Measurements from ENCODE around the gene HES2. TPM values are rescaled to one million over a fixed set of nuclear protein-coding genes. Genes with fewer than 3 reads are reported as not detected.

HES2 gene
- polyA plus RNA-seq, 2 of the 4 experiments (the other 2 are of a cell fraction): 0.75 to 1.8 TPM

GRCh38 chr1:6412896-6413295 lies 6.8 kb downstream of the HES2 start:
- FAIRE-seq (no peak), ATAC-seq (peak; percentile 16 to 55; a peak in 5 of 6 replicates), DNase-seq (ENCODE audit: low read depth in 1 of 2, low spot score in 1 of 2) (peak in 1 of 2 experiments; percentile 38)
- H3K4me3 ChIP-seq: no peak overlapping the region
- ChIA-PET POLR2A (no interaction called here), CTCF (interaction anchor here (0.6 to 34.5 kb wide), 9 partner anchors 8 to 168 kb away, joined by 3 to 575 read pairs (median 5); partner anchors contain the start of gene HES3)
- TF ChIP-seq USF2 (IDR thresholded peaks at IDR 0.05) (no peak), CHD4 (IDR thresholded peaks at IDR 0.05; ENCODE audit: borderline replicate concordance) (no peak), KDM5A (IDR thresholded peaks at IDR 0.05) (no peak), JUN (IDR thresholded peaks at IDR 0.05) (no peak), HOXB5 (CRISPR knock-in tag; IDR thresholded peaks at IDR 0.05) (no peak)
- TF ChIP-seq, protein P1, sequence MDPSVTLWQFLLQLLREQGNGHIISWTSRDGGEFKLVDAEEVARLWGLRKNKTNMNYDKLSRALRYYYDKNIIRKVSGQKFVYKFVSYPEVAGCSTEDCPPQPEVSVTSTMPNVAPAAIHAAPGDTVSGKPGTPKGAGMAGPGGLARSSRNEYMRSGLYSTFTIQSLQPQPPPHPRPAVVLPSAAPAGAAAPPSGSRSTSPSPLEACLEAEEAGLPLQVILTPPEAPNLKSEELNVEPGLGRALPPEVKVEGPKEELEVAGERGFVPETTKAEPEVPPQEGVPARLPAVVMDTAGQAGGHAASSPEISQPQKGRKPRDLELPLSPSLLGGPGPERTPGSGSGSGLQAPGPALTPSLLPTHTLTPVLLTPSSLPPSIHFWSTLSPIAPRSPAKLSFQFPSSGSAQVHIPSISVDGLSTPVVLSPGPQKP (IDR thresholded peaks at IDR 0.05; ENCODE audit: low read depth, low read length): no peak
- peaks cover 42% of the 10 kb centered on the region for H3K4me1 ChIP-seq
- H3K9me3 ChIP-seq: no peaks in the 10 kb centered on the region
- peak overlapping the region; percentile 37 to 60; a peak in 5 of 6 replicates for H3K27ac ChIP-seq
- 8% methylated on average over 6 of the region's 6 CpGs for WGBS (ENCODE audit: missing lambda C conversion rate)
- H3K4me2 ChIP-seq: peak overlapping the region; percentile 55

DNA sequence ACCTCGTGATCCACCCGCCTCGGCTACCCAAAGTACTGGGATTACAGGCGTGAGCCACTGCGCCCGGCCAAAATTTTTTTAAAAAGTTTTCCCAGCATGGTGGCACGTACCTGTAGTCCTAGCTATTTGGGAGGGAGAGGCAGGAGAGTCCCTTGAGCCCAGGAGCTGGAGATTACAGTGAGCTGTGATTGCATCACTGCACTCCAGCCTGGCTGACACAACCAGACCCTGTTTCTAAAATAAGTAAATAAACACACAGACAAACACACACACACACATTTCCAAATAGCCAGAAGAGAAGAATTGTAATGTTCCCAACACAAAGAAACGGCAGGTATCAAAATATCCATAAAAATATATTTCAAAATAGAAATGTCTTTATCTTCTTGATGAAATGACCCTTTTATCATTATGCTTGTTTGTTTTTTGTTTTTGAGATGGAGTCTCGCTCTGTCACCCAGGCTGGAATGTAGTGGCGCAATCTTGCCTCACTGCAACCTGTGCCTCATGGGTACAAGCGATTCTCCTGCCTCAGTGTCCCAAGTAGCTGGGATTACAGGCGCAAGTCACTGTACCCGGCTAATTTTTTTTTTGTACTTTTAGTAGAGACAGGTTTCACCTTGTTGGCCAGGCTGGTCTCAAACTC lies 9.3 kb downstream of the HES2 start:
- no peak for ATAC-seq
- Histone ChIP-seq H3K9me3 (no peaks in the 10 kb centered on the region), H3K27ac (no peak overlapping the region), H3K4me3 (no peak overlapping the region), H3K4me2 (peak overlapping the region; percentile 15; the same call in 1 of the 3 replicates), H3K4me1 (peaks cover 37% of the 10 kb centered on the region)
- CTCF ChIA-PET: interaction anchor here (0.7 to 34.5 kb wide), 7 partner anchors 9 to 236 kb away, joined by 3 to 575 read pairs (median 3); no protein-coding TSS in a partner anchor
- no peak for DNase-seq (ENCODE audit: low read depth in 1 of 2, low spot score in 1 of 2)
- 73% methylated on average over 13 of the region's 13 CpGs for WGBS (ENCODE audit: missing lambda C conversion rate)
- TF ChIP-seq CEBPB (IDR thresholded peaks at IDR 0.05) (peak; percentile 28 to 60; a peak in 3 of 4 replicates), POLR2A (IDR thresholded peaks at IDR 0.05; ENCODE audit: low read length) (no peak)
- no peak for FAIRE-seq
- POLR2A ChIA-PET: no interaction called here

GRCh38 chr1:6409733-6410132 lies 10.0 kb downstream of the HES2 start:
- Histone ChIP-seq H3K9me3 (no peaks in the 10 kb centered on the region), H3K4me1 (peaks cover 31% of the 10 kb centered on the region), H3K4me3 (no peak overlapping the region), H3K27ac (no peak overlapping the region), H3K4me2 (no peak overlapping the region)
- WGBS (ENCODE audit: missing lambda C conversion rate): 88% methylated on average over 6 of the region's 6 CpGs
- TF ChIP-seq MAZ (IDR thresholded peaks at IDR 0.05; ENCODE audit: borderline replicate concordance, low read depth, low read length) (no peak), BHLHE40 (IDR thresholded peaks at IDR 0.05; ENCODE audit: low read depth, low read length) (no peak)
- FAIRE-seq: no peak
- CTCF ChIA-PET: interaction anchor here (0.7 to 34.5 kb wide), 4 partner anchors 42 to 237 kb away, joined by 3 to 575 read pairs (median 26); no protein-coding TSS in a partner anchor
- ATAC-seq: no peak
- POLR2A ChIA-PET: no interaction called here
- DNase-seq (ENCODE audit: low read depth in 1 of 2, low spot score in 1 of 2): no peak

DNA sequence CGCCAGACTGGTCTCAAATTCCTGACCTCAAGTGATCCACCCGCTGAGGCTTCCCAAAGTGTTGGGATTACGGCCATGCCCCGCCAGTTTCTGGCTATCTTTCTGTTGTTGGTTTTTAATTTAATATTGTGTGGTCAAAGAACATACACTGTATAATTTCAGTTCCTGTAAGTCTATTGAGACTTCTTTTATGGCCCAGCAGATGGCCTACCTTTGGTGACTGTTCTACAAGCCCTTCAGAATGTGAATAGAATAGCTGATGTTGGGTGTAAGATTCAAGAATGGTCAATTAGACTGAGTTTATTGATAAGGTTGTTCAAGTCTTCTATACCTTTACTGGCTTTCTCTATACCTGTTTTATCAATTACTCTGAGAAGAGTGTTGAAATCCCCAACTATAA lies 10.7 kb downstream of the HES2 start:
- H3K4me2 ChIP-seq: no peak overlapping the region
- CTCF ChIA-PET: interaction anchor here (1.0 to 34.5 kb wide), 3 partner anchors 42 to 80 kb away, joined by 3 to 575 read pairs (median 48); no protein-coding TSS in a partner anchor
- H3K27ac ChIP-seq: no peak overlapping the region
- ATAC-seq (no peak), FAIRE-seq (no peak), DNase-seq (ENCODE audit: low read depth in 1 of 2, low spot score in 1 of 2) (no peak)
- H3K4me3 ChIP-seq: no peak overlapping the region
- 97% methylated on average over 4 of the region's 4 CpGs for WGBS (ENCODE audit: missing lambda C conversion rate)
- TF ChIP-seq ZFP36 (IDR thresholded peaks at IDR 0.05; ENCODE audit: borderline replicate concordance, partially characterized antibody) (no peak), ESRRA (IDR thresholded peaks at IDR 0.05; ENCODE audit: borderline replicate concordance, low read length) (no peak), GATA3 (IDR thresholded peaks at IDR 0.05; ENCODE audit: borderline replicate concordance) (no peak), NPAS2 (CRISPR knock-in tag; IDR thresholded peaks at IDR 0.05; ENCODE audit: borderline replicate concordance) (no peak), REST (IDR thresholded peaks at IDR 0.05) (no peak)
- POLR2A ChIA-PET: no interaction called here
- H3K4me1 ChIP-seq: peaks cover 24% of the 10 kb centered on the region
- H3K9me3 ChIP-seq: no peaks in the 10 kb centered on the region

Measured in A549 (cell line).